GM15510 (cell line): ENCODE measurements around the gene FAHD1.

ENCODE experiments used
- POLR2A ChIP-seq: IDR thresholded peaks from 3 replicates; pipeline ENCODE4 v1.6.1; 2011; ENCODE audit warnings: borderline replicate concordance; ENCODE audit not compliant: insufficient read length; ENCODE audit errors: extremely low read depth

The FAHD1 gene

DNA sequence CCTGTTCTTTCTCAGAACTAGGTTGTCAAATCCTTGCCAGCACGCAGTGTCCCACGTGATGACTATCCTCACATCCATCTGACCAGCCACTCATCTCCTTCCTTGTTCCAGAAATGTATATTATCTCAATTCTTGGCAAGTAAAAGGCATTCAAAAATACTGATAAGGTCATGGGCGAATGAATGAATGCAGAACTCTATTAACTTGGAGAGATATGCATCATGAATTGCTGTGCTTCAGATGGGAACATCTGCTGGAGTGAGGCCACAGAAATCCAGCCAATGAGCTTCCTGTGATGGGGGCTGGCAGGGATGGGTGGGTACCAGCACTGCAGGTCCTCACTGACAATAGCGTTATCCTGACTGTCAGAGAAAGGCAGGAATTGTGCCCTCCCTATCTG, 19.0 kb downstream of the FAHD1 start:
- TF ChIP-seq POLR2A, result no peak

DNA sequence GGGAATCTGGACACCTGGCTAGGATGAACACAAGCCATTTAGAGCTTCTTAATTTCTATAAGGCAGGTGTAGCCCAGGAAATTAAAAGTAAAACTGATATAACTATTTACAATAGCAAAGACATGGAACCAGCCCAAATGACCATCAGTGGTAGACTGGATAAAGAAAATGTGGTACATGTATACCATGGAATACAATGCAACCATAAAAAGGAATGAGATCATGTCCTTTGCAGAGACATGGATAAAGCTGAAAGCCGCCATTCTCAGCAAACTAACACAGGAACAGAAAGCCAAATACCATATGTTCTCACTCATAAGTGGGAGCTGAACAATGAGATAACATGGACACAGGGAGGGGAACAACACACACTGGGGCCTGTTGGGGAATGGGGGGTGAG, 19.4 kb downstream of the FAHD1 start:
- TF ChIP-seq POLR2A, result no peak

DNA sequence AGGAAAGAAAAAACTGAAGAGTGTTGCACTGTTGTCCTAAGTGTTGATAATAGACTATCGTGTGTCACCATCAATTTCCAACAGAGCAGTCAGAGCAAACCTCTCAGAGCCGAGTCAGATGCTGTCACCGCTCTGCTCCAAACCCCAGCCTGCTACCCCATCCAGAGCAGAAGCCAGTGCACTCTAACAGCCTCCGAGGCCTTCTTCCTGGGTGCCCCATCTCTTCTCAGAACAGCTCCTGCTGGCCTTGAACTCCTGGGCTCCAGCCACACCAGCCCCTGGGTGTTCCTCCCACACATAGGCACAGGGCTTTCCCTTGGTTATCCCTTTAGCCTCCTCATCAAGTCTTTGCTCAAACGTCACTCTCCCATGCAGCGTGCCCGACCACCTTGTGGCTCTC, 24.0 kb downstream of the FAHD1 start:
- TF ChIP-seq POLR2A, result no peak

DNA sequence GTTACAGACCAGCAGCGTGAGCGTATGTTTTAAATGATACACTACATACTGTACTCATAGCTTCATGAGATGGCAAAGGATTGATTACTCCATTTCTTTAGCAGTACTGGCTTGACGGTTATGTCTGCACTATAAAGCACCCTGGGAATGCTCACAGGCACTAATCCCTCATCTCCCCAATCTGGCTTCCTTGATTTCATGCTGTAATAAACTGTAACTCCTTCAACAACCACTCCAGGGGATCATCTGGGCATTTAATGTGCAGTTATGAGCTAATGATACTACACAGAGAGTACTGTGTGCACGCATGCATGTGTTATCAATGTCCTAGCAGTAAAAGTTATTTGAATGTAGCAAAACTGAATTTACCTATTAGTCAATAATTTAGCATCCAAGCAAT, 24.8 kb downstream of the FAHD1 start:
- no peak for TF ChIP-seq POLR2A

DNA sequence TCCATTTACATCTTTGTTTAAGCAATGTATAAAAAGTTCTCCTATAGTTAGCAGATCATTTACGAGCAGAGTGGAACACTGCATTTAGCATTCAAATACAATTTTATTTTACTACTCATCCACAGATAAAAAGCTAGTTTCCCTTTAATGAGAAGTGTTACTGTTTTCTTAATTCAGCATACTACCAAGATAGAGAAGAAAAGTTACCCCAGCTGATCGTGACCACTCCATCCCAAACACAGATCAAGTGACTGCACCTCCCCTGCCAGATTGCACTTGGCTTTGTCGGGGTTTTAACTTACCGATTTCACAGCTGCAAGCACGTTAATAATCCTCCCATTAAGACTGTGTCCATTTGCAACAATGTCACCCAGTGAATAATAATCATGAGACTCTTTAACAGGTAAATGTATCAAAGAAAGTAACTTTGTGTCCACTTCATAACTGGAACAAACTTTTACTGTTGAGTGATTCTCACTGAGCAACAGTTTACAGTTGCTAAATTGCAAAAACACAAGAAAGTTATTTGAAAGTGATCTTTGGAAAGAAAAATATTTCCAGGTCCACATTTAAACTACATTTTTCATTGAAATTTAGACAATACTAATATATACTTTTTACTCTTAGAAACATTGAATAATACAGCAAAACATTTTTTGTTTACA, 30.6 kb downstream of the FAHD1 start:
- TF ChIP-seq POLR2A, result no peak

DNA sequence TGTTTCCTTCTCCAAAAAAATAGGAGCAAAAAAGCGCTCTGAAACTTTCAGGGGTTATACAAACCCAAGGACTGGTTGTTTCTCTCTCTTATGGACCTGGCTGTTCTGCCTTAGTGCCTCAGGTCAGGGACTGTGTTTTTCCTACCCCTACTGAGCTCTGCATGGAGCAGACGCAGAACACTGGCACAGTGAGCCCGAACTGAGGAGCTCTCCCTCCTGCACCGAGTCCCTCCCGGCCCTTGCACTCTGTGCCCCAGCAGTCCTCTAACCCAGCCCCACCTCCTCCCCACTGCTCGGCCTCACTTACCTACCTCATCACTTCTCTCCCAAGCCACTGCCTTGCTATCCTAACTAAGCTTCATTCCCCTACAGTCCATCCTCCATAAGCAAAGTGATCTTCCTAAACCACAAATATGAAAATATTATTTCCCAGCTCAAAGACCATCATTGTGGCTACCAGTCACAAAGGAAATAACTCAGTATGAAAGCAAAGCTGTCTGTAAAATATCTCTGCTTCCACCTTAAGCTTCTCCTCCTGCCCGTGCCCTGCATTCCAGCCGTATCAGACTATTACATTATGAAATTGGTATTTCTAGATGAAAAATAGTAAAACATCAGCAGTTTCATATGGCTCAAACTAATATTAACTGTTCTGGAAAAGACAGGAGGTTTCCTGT, 31.3 kb downstream of the FAHD1 start:
- no peak for TF ChIP-seq POLR2A

DNA sequence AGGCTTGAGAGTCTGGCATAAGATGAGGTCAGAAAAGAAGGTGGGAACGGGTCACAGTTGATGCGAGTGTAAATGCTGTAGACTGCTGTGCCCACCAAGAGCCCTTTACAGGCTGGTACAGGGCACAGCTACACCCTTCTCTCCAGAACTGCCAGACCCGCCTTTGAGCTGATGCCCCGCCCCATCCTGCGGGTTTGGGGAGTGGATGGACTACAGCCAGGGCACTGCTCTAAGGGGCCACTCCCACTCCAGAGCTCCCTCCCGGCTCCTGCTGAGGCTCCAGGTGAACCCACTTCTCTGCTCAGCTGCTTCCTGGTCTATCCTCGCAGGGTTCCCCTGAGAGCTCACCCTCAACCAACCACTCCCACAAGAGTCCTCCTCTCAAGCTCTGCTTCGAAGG, 32.6 kb downstream of the FAHD1 start:
- no peak for TF ChIP-seq POLR2A

DNA sequence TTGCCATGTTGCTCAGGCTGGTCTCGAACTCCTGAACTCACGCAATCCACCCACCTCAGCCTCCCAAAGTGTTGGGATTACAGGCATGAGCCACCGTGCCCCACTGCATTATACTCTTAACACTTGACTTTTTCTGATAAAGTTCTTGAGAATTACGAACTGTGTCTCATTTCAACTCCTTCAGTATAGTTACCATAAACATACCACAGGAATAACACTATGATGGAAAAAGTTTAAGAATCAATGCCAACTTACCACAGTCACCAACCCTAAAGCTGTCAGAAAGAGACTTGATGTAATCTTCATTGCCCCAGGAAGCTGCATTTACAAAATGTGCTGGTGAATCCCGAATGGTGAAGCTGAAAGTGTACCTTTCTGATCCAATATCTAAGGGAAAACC, 34.7 kb downstream of the FAHD1 start:
- TF ChIP-seq POLR2A, result no peak

DNA sequence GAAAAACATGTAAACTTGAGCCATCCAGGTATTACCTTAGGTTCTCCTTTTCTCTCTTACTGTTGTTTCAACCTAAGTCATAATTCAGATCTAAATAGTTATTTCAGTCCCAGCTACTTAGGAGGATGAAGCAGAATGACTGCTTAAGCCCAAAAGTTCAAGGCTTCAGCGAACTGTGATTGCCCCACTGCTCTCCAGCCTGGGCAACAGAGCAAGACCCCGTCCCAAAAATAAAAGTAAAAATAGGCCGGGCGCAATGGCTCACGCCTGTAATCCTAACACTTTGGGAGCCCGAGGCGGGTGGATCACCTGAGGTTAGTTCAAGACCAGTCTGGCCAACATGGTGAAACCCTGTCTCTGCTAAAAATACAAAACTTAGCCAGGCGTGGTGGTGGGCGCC, 35.4 kb downstream of the FAHD1 start:
- TF ChIP-seq POLR2A, result no peak

DNA sequence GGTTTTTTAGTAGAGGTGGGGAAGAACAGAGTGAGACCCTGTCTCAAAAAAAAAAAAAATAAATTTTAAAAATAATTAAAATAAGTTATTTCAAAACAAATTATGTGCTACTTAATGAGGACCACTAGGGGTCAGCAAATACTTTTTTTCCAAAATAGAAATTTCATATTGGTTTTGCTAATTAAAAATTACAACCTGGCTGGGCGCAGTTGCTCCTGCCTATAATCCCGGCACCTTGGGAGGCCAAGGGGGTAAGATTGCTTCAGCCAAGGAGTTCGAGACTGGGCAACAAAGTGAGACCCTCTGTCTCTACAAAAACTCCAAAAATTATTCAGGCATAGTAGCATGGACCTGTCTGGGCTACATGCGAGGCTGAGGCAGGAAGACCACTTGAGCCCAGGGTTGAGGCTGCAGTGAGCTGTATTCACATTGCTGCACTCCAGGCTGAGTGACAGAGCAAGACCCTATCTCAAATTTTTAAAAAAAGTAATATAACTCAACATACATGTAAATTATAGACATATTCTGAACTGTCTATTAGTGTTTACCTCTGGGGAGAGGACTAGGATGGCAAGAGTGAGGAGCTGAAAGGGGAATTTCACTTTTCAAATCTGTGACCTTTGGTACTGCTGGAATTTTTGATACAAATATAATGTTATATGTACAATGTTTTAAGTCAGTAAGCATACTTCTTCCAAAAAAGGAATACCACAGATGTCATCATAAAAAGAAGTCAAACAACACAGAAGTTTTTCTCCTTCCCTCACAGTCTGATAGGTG, 36.9 kb downstream of the FAHD1 start:
- TF ChIP-seq POLR2A, result no peak

DNA sequence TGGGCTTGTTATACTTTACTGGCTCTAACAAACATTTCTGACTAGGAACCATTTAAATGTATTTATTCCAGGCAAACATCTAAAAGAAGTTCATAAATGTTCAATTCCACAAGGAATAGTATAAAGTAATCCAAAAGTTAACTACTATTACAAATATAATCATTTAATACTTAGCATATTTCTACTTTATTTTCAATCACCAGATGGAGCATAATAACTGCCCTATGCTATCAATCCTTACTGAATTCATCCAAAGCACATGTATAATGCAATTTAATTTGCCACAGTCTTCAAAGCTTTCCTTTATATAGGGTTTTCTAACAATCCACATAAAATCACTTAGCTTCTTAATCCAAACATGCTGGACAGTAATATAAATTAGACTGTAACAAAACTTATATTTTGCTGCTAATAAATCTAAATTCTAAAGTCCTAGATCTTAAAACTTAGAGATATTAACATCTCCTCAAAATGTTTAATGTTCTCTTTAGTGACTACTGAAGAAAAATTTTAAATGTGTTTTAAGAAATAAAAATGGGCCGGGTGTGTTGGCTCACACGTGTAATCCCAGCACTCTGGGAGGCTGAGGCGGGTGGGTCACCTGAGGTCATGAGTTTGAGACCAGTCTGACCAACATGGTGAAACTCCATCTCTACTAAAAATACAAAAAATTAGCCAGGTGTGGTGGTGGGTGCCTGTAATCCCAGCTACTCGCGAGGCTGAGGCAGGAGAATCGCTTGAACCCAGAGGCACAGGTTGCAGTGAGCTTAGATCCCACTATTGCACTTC, 39.1 kb downstream of the FAHD1 start:
- no peak for TF ChIP-seq POLR2A

DNA sequence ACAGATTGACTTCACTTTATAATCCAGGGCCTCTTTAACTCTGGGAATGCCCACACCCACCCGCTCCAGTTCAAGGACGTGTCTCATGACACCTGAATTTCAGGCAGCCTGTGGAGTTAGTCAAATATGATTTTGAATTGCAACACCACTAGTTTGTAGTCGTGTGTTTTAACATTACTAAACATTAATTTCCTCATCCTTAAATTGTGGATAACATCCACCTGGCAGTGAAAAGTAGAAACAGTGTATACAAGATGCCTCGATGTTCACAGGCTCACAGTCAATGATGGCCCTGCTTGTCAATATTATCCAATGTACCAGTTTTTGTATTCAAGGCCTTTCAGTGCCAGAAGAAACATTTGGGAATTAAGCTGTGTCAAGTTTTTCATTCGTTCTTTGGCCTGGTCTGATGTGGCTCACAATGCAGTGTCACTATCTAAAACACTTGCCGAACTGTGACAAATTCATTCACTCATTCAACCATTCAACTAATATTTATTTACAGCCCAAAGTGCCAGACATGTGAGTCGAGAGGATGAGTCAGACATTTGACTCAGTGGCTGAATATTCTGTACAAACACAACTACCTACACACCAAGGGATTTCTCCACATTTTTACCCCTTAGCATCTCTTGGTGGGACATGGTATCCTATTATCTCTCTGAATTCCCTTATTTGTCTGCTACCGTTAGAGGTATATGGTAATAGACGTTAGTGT, 43.5 kb downstream of the FAHD1 start:
- no peak for TF ChIP-seq POLR2A

DNA sequence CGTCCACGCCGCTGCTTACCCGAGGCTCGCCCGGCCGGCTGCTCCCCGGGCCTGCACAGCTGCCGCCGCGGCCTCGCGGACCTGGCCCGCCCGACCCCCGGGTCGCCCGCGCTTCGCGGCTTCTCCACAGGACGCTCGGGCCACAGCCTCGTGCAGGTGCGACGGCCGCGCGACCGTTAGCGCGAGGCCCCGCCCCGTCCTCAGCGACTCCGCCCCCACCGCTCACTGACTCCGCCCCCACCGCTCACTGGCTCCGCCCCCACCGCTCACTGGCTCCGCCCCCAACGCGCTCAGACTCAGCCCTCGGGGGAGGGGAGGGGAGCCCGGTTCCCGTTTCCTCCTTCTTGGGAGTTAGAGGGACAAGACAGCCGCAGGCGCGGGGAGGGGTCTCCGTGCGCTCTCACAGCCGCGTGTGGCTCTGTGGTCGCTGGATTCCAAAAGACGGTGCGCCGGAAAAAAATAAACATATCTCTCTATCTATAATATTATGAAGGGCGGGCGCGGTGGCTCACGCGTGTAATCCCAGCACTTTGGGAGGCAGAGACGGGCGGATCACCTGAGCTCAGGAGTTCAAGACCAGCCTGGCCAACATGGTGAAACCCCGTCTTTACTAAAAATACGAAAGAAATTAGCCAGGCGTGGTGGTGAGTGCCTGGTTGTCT, 45.1 kb downstream of the FAHD1 start, which contains the start of gene MEIOB:
TSS of gene MEIOB (minus strand) at position 191 of the 662 bp plus-strand sequence. CDS start 3,989 bp downstream, outside the sequence.
- no peak for TF ChIP-seq POLR2A

DNA sequence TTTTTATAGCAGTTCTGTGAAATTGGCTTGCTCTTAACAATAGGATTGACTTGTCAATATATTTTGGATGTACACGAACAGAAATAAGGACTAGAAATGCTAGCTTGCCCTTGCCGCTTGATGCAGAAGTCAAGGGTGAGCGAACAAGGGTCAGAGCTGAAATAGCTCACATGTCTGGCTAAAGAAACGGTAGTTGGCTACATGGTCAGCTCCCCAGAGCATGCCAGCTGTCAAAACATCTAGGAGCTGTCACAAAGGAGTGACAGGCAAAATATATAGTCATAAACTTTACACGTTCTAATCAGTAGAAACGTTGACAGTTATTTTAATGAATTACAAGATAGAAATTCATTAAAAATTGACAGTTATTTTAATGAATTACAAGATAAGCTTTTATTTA, 47.8 kb downstream of the FAHD1 start:
- no peak for TF ChIP-seq POLR2A
